Measurements from ENCODE around the gene TEX11.
A peak's percentile ranks its signal among the peaks of the same experiment; 100 is the strongest.
"Not testable (repeated sequence)": the region's sequence is repeated elsewhere in the genome, so short reads cannot be mapped to it uniquely, and the experiment has no call there.

Gene TEX11

GRCh38 chrX:70755850-70756249, 152.7 kb downstream of the TEX11 start:
- no peak for DNase-seq (ENCODE audit: low spot score)

- no peak for DNase-seq (ENCODE audit: low spot score)
These were observed 154.2 kb downstream of the TEX11 start for GRCh38 chrX:70754169-70754848.

- not testable (repeated sequence) for DNase-seq (ENCODE audit: low spot score)
These were observed 174.7 kb downstream of the TEX11 start for GRCh38 chrX:70733774-70734173.

- DNase-seq (ENCODE audit: low spot score): not testable (repeated sequence)
These were observed 180.6 kb downstream of the TEX11 start for GRCh38 chrX:70727961-70728360.

GRCh38 chrX:70720721-70721120, 187.8 kb downstream of the TEX11 start:
- DNase-seq (ENCODE audit: low spot score): no peak

- DNase-seq (ENCODE audit: low spot score): not testable (repeated sequence)
These were observed 197.2 kb downstream of the TEX11 start for GRCh38 chrX:70711336-70711735.

- DNase-seq (ENCODE audit: low spot score): no peak
These were observed 214.0 kb downstream of the TEX11 start for GRCh38 chrX:70694339-70695122.

GRCh38 chrX:70679455-70679854, 229.1 kb downstream of the TEX11 start:
- DNase-seq (ENCODE audit: low spot score): not testable (repeated sequence)

- no peak for DNase-seq (ENCODE audit: low spot score)
These were observed 233.2 kb downstream of the TEX11 start for GRCh38 chrX:70675284-70675683.

- DNase-seq (ENCODE audit: low spot score): no peak
These were observed 236.2 kb downstream of the TEX11 start for GRCh38 chrX:70672326-70672725.

- DNase-seq (ENCODE audit: low spot score): no peak
These were observed 239.4 kb downstream of the TEX11 start for GRCh38 chrX:70669120-70669519.

- DNase-seq (ENCODE audit: low spot score): peak; percentile 4
These were observed 243.8 kb downstream of the TEX11 start for GRCh38 chrX:70664726-70665125.

- DNase-seq (ENCODE audit: low spot score): not testable (repeated sequence)
These were observed 247.4 kb downstream of the TEX11 start for GRCh38 chrX:70661124-70661523.

GRCh38 chrX:70657546-70657945, 251.0 kb downstream of the TEX11 start:
- DNase-seq (ENCODE audit: low spot score): not testable (repeated sequence)

- DNase-seq (ENCODE audit: low spot score): no peak
These were observed 252.2 kb downstream of the TEX11 start for GRCh38 chrX:70656304-70656703.

GRCh38 chrX:70647910-70648309, 260.6 kb downstream of the TEX11 start:
- DNase-seq (ENCODE audit: low spot score): not testable (repeated sequence)

- no peak for DNase-seq (ENCODE audit: low spot score)
These were observed 272.3 kb downstream of the TEX11 start for GRCh38 chrX:70636218-70636617.

GRCh38 chrX:70635669-70636068, 272.8 kb downstream of the TEX11 start:
- no peak for DNase-seq (ENCODE audit: low spot score)

GRCh38 chrX:70635227-70635626, 273.3 kb downstream of the TEX11 start:
- DNase-seq (ENCODE audit: low spot score): no peak

GRCh38 chrX:70621743-70622142, 286.8 kb downstream of the TEX11 start:
- DNase-seq (ENCODE audit: low spot score): no peak

- DNase-seq (ENCODE audit: low spot score): no peak
These were observed 290.0 kb downstream of the TEX11 start for GRCh38 chrX:70618467-70618866.

GRCh38 chrX:70613295-70613694, 295.2 kb downstream of the TEX11 start:
- DNase-seq (ENCODE audit: low spot score): no peak

GRCh38 chrX:70605352-70605751, 303.2 kb downstream of the TEX11 start:
- DNase-seq (ENCODE audit: low spot score): no peak
